WTC11 (cell line): Measurements from ENCODE around the gene SLC30A3. TPM values are rescaled to one million over a fixed set of nuclear protein-coding genes. Genes with fewer than 3 reads are reported as not detected.

Experiments
- ATAC-seq: fragments of 200-7000 bp; cut with Tn5 transposase; 2 replicates; pipeline ENCODE4 v1.10.0; 2021; ENCODE audit warnings: mild to moderate bottlenecking, moderate library complexity
- CTCF ChIA-PET: fragments of 300-600 bp; sonication (Branson Sonifier 250); formaldehyde crosslinking; loops from one replicate; lab custom pipeline; 2021; ENCODE audit warnings: antibody characterized with exemption; lab: Charles Lee
- POLR2A ChIA-PET: fragments of 350-600 bp; sonication (Branson Sonifier 250); formaldehyde crosslinking; loops from one replicate; lab custom pipeline; 2021; ENCODE audit warnings: antibody characterized with exemption; lab: Charles Lee
- DNase-seq: peaks from one replicate; pipeline ENCODE4 v3.0.0; 2021; ENCODE audit warnings: low spot score
- H3K27ac Mint-ChIP-seq: 2 replicates; pipeline ENCODE4 v1.8.0; 2021; ENCODE audit warnings: mixed read lengths
- H3K27me3 Mint-ChIP-seq: 2 replicates; pipeline ENCODE4 v1.8.0; 2021; ENCODE audit warnings: low read depth, mild to moderate bottlenecking, moderate library complexity, mixed read lengths
- H3K36me3 Mint-ChIP-seq: 2 replicates; pipeline ENCODE4 v1.8.0; 2021; ENCODE audit warnings: mixed read lengths
- H3K4me1 Mint-ChIP-seq: 2 replicates; pipeline ENCODE4 v1.8.0; 2022; ENCODE audit warnings: mixed read lengths
- H3K4me3 Mint-ChIP-seq: 2 replicates; pipeline ENCODE4 v1.8.0; 2021; ENCODE audit warnings: mild to moderate bottlenecking, moderate library complexity, mixed read lengths
- H3K9me3 Mint-ChIP-seq: 2 replicates; pipeline ENCODE4 v1.8.0; 2021; ENCODE audit warnings: mixed read lengths
- EMX1 ChIP-seq: fragments of 250-450 bp; sonication (Bioruptor Pico); IDR thresholded peaks from 2 replicates; pipeline ENCODE4 v1.8.0; 2021; ENCODE audit warnings: mild to moderate bottlenecking
- ESRRA ChIP-seq: sonication (generic); formaldehyde crosslinking; IDR thresholded peaks from 2 replicates; pipeline ENCODE4 v1.8.1; 2022; ENCODE audit warnings: mild to moderate bottlenecking, missing genetic modification reagents, borderline replicate concordance
- MYBL2 ChIP-seq: sonication (generic); formaldehyde crosslinking; IDR thresholded peaks from 2 replicates; pipeline ENCODE4 v1.8.1; 2023; ENCODE audit warnings: mild to moderate bottlenecking, moderate library complexity, missing genetic modification reagents
- NFE2L1 ChIP-seq: sonication (generic); formaldehyde crosslinking; IDR thresholded peaks from 2 replicates; pipeline ENCODE4 v1.8.1; 2023; ENCODE audit warnings: missing genetic modification reagents
- NFYB ChIP-seq: sonication (generic); formaldehyde crosslinking; conservative IDR thresholded peaks from 2 replicates; pipeline ENCODE4 v1.8.0; 2022; ENCODE audit warnings: low read depth, missing genetic modification reagents
- RELA ChIP-seq: sonication (generic); formaldehyde crosslinking; IDR thresholded peaks from 2 replicates; pipeline ENCODE4 v1.8.1; 2022; ENCODE audit warnings: missing genetic modification reagents, mild to moderate bottlenecking, borderline replicate concordance
- SMAD3 ChIP-seq: sonication (generic); formaldehyde crosslinking; IDR thresholded peaks from 2 replicates; pipeline ENCODE4 v1.8.0; 2022; ENCODE audit warnings: missing genetic modification reagents, mild to moderate bottlenecking, borderline replicate concordance
- TEAD4 ChIP-seq: sonication (generic); formaldehyde crosslinking; IDR thresholded peaks from 2 replicates; pipeline ENCODE4 v1.8.0; 2022; ENCODE audit warnings: mild to moderate bottlenecking, missing genetic modification reagents
- ZBTB21 ChIP-seq: sonication (generic); formaldehyde crosslinking; IDR thresholded peaks from 2 replicates; pipeline ENCODE4 v1.8.1; 2023; ENCODE audit warnings: mild to moderate bottlenecking, missing genetic modification reagents, borderline replicate concordance
- ZNF121 ChIP-seq: sonication (generic); formaldehyde crosslinking; IDR thresholded peaks from 2 replicates; pipeline ENCODE4 v1.8.0; 2023; ENCODE audit warnings: missing genetic modification reagents
- total RNA-seq: library from RNA; stranded (reverse); gene quantifications from 3 replicates; pipeline ENCODE4 v1.2.3, GENCODE V29; 2021
- TF ChIP-seq, protein P1 (sequence below): sonication (generic); formaldehyde crosslinking; conservative IDR thresholded peaks from 2 replicates; pipeline ENCODE4 v1.8.1; 2023; ENCODE audit warnings: mild to moderate bottlenecking, low read depth, missing genetic modification reagents, moderate library complexity
- TF ChIP-seq, protein P2 (sequence below): sonication (generic); formaldehyde crosslinking; IDR thresholded peaks from 2 replicates; pipeline ENCODE4 v1.8.0; 2022; ENCODE audit warnings: mild to moderate bottlenecking, missing genetic modification reagents
- TF ChIP-seq, protein P3 (sequence below): sonication (generic); formaldehyde crosslinking; IDR thresholded peaks from 2 replicates; pipeline ENCODE4 v1.8.0; 2023; ENCODE audit warnings: mild to moderate bottlenecking, missing genetic modification reagents
- TF ChIP-seq, protein P4 (sequence below): sonication (generic); formaldehyde crosslinking; IDR thresholded peaks from 2 replicates; pipeline ENCODE4 v1.8.0; 2022; ENCODE audit warnings: missing genetic modification reagents

Gene SLC30A3
- total RNA-seq, 1 experiment from 2014 or later: 8.9 TPM

DNA sequence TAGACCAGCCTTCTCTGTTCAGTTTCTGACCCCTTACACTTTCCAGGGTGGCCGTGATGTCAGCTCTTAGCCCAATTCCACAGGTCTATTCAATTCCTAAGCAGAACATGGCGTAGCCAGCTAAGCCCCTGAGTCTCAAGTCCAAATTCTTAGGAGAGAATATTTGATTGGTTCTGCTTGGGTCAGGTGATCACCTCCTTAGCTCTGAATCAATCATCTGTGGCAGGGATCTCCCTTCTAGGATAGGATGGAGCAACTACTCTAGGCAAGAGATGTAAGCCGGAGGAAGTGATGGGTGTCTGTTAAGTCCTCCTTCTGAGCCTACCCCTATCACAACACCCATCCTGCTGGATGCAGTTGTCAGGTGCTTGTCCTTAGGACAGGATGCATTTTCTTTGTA, 34.3 kb upstream of the SLC30A3 start:
- ATAC-seq (no peak), DNase-seq (no peak)
- H3K4me3 Mint-ChIP-seq: no peak overlapping the region
- H3K27me3 Mint-ChIP-seq: no peaks in the 10 kb centered on the region
- ChIA-PET POLR2A (no interaction called here), CTCF (interaction anchor here (1.5 to 7.9 kb wide), 2 partner anchors 17 to 33 kb away, joined by 8 to 153 read pairs; partner anchors contain the start of gene TRIM54)
- TF ChIP-seq SMAD3 (CRISPR knock-in tag) (no peak), ZNF121 (CRISPR knock-in tag) (no peak)
- TF ChIP-seq, protein P1, sequence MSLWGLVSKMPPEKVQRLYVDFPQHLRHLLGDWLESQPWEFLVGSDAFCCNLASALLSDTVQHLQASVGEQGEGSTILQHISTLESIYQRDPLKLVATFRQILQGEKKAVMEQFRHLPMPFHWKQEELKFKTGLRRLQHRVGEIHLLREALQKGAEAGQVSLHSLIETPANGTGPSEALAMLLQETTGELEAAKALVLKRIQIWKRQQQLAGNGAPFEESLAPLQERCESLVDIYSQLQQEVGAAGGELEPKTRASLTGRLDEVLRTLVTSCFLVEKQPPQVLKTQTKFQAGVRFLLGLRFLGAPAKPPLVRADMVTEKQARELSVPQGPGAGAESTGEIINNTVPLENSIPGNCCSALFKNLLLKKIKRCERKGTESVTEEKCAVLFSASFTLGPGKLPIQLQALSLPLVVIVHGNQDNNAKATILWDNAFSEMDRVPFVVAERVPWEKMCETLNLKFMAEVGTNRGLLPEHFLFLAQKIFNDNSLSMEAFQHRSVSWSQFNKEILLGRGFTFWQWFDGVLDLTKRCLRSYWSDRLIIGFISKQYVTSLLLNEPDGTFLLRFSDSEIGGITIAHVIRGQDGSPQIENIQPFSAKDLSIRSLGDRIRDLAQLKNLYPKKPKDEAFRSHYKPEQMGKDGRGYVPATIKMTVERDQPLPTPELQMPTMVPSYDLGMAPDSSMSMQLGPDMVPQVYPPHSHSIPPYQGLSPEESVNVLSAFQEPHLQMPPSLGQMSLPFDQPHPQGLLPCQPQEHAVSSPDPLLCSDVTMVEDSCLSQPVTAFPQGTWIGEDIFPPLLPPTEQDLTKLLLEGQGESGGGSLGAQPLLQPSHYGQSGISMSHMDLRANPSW (CRISPR knock-in tag): no peak
- no peak overlapping the region for H3K27ac Mint-ChIP-seq
- H3K36me3 Mint-ChIP-seq: no peaks in the 10 kb centered on the region
- peaks cover 5% of the 10 kb centered on the region; the same call in 1 of the 2 replicates for H3K4me1 Mint-ChIP-seq
- H3K9me3 Mint-ChIP-seq: no peaks in the 10 kb centered on the region

DNA sequence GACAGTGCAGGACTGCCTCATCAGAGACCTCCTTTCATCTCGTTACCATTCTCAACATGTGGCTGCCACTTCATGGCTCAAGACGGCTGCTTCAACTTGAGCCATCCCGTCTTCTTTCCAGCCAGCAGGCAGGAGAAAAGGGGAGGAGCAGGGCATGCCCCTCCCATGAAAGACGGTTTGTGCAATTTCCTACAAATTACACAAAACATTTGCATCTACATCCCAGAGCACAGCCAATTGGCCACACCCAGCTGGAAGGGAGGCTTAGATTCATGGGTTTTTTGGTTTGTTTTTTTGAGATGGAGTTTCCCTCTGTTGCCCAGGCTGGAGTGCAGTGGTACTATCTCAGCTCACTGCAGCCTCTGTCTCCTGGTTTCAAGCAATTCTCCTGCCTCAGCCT, 33.6 kb upstream of the SLC30A3 start:
- Mint-ChIP-seq H3K4me1 (peaks cover 11% of the 10 kb centered on the region), H3K36me3 (no peaks in the 10 kb centered on the region), H3K4me3 (no peak overlapping the region), H3K27me3 (no peaks in the 10 kb centered on the region)
- ChIA-PET POLR2A (no interaction called here), CTCF (interaction anchor here (1.5 to 7.9 kb wide), 2 partner anchors 16 to 32 kb away, joined by 8 to 153 read pairs; partner anchors contain the start of gene TRIM54)
- no peak for ATAC-seq
- no peak for DNase-seq
- TF ChIP-seq, protein P2, sequence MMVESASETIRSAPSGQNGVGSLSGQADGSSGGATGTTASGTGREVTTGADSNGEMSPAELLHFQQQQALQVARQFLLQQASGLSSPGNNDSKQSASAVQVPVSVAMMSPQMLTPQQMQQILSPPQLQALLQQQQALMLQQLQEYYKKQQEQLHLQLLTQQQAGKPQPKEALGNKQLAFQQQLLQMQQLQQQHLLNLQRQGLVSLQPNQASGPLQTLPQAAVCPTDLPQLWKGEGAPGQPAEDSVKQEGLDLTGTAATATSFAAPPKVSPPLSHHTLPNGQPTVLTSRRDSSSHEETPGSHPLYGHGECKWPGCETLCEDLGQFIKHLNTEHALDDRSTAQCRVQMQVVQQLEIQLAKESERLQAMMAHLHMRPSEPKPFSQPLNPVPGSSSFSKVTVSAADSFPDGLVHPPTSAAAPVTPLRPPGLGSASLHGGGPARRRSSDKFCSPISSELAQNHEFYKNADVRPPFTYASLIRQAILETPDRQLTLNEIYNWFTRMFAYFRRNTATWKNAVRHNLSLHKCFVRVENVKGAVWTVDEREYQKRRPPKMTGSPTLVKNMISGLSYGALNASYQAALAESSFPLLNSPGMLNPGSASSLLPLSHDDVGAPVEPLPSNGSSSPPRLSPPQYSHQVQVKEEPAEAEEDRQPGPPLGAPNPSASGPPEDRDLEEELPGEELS: no peak
- TF ChIP-seq, protein P3, sequence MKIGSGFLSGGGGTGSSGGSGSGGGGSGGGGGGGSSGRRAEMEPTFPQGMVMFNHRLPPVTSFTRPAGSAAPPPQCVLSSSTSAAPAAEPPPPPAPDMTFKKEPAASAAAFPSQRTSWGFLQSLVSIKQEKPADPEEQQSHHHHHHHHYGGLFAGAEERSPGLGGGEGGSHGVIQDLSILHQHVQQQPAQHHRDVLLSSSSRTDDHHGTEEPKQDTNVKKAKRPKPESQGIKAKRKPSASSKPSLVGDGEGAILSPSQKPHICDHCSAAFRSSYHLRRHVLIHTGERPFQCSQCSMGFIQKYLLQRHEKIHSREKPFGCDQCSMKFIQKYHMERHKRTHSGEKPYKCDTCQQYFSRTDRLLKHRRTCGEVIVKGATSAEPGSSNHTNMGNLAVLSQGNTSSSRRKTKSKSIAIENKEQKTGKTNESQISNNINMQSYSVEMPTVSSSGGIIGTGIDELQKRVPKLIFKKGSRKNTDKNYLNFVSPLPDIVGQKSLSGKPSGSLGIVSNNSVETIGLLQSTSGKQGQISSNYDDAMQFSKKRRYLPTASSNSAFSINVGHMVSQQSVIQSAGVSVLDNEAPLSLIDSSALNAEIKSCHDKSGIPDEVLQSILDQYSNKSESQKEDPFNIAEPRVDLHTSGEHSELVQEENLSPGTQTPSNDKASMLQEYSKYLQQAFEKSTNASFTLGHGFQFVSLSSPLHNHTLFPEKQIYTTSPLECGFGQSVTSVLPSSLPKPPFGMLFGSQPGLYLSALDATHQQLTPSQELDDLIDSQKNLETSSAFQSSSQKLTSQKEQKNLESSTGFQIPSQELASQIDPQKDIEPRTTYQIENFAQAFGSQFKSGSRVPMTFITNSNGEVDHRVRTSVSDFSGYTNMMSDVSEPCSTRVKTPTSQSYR (CRISPR knock-in tag): no peak
- TF ChIP-seq MYBL2 (CRISPR knock-in tag): no peak
- no peak for TF ChIP-seq NFYB
- TF ChIP-seq NFE2L1 (CRISPR knock-in tag): no peak
- no peak for TF ChIP-seq TEAD4
- TF ChIP-seq, protein P1 (CRISPR knock-in tag): no peak
- no peak for TF ChIP-seq EMX1 (CRISPR knock-in tag)
- TF ChIP-seq ESRRA (CRISPR knock-in tag): no peak
- TF ChIP-seq, protein P4, sequence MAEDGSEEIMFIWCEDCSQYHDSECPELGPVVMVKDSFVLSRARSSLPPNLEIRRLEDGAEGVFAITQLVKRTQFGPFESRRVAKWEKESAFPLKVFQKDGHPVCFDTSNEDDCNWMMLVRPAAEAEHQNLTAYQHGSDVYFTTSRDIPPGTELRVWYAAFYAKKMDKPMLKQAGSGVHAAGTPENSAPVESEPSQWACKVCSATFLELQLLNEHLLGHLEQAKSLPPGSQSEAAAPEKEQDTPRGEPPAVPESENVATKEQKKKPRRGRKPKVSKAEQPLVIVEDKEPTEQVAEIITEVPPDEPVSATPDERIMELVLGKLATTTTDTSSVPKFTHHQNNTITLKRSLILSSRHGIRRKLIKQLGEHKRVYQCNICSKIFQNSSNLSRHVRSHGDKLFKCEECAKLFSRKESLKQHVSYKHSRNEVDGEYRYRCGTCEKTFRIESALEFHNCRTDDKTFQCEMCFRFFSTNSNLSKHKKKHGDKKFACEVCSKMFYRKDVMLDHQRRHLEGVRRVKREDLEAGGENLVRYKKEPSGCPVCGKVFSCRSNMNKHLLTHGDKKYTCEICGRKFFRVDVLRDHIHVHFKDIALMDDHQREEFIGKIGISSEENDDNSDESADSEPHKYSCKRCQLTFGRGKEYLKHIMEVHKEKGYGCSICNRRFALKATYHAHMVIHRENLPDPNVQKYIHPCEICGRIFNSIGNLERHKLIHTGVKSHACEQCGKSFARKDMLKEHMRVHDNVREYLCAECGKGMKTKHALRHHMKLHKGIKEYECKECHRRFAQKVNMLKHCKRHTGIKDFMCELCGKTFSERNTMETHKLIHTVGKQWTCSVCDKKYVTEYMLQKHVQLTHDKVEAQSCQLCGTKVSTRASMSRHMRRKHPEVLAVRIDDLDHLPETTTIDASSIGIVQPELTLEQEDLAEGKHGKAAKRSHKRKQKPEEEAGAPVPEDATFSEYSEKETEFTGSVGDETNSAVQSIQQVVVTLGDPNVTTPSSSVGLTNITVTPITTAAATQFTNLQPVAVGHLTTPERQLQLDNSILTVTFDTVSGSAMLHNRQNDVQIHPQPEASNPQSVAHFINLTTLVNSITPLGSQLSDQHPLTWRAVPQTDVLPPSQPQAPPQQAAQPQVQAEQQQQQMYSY (CRISPR knock-in tag): no peak
- TF ChIP-seq RELA (CRISPR knock-in tag): no peak
- TF ChIP-seq ZBTB21 (CRISPR knock-in tag): no peak
- TF ChIP-seq, all 79 proteins: peak for 0
- Mint-ChIP-seq H3K9me3 (no peaks in the 10 kb centered on the region), H3K27ac (no peak overlapping the region)
